GM19240 (cell line): Measurements from ENCODE around the gene GPR132.

Experiments used
- DNase-seq: peaks from one replicate; pipeline ENCODE4 v3.0.0; 2011; ENCODE audit warnings: low spot score; ENCODE audit not compliant: insufficient read length

The GPR132 gene

DNA sequence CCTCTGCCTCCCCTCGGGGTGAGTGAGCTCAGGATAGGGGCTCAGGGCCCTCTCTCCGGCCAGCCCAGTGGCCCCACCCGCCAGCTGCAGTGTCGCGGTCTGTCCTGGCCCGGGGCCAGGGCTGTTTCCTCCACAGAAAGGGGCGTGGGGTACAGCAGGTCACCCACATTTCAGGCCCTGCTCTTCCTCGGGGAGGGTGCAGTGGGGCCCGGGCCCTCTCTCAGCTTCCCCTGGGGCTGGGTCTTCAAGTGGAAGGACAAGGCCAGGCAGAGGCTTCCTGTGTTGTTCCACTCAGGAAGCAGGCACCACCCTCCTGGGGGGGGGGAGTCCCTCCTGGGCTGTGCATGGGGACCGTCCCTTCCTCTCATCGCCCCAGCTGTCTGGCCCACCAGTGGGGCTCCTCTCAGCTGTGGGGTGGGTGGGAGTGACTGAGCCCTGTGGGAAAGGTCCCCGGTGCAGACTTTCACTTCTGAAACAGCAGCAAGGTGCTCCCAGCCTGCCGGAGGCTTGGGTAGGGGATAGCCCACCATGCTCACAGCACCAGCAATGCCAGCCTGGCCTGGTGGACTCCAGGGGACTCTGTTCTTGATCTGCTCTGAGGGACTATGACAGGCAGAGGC lies 3.7 kb downstream of the GPR132 start:
- no peak for DNase-seq

DNA sequence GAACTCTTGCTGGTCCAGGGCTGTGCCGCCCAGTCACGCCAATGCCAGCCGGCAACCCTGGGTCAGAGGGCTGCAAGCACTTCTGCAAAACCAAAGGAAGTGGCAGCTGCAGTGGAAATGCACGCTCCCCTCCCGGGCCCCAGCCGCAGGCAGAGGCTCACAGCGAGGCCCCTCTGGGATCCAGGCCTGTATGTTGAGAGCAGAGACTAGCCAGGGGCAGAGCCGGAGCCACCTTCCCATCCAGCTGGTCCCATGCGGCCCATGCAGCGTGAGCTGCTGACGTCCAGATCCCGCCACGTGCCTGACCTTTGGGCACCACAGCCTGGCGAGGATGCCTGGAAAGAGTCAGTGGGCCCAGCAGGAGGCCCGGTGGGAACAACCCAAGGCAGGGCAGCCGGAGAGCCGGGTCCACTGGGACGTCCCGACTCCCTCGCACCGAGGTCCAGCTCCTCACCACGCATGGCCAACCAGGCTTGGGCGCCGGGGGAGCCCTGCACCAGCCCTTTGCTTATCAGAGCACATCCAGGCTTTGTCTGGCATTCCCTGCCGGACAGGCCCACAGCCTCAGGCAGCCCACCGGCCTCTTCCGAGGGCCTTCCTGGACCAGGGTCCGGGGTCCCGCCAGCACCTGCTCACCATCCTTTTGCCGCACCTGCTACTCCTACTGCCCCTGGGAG lies 4.3 kb downstream of the GPR132 start:
- no peak for DNase-seq

DNA sequence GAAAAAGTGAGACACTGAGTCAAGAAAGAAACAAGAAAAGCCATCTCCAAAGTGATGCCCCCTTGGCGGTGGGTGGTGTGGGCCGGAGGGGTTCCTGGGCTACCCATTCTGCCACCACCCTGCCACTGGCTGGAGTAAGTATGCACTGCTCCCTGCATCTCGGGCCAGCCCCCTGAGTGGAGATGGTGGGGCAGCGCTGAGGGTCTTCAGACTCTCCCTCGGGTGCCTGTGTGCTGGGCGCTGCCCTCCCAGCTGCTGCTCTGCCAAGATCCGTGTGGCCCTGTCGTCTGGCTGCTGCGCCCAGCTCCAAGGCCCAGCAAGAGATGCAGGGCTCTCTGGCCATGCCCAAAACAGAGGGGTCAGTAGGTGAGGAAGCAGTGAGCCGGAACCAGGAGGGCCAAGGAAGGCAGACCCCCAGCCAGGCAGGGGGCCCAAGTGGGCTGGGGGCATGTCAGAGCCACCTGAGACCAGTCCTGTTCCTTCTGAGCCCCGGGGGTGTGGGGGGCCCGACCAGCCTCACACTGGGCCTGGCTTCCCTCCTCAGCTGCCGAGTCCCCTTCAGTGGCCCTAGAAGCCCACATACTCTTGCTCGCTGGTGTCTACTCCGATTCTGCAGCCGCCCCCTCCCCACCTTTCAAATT lies 5.2 kb downstream of the GPR132 start:
- DNase-seq = no peak

DNA sequence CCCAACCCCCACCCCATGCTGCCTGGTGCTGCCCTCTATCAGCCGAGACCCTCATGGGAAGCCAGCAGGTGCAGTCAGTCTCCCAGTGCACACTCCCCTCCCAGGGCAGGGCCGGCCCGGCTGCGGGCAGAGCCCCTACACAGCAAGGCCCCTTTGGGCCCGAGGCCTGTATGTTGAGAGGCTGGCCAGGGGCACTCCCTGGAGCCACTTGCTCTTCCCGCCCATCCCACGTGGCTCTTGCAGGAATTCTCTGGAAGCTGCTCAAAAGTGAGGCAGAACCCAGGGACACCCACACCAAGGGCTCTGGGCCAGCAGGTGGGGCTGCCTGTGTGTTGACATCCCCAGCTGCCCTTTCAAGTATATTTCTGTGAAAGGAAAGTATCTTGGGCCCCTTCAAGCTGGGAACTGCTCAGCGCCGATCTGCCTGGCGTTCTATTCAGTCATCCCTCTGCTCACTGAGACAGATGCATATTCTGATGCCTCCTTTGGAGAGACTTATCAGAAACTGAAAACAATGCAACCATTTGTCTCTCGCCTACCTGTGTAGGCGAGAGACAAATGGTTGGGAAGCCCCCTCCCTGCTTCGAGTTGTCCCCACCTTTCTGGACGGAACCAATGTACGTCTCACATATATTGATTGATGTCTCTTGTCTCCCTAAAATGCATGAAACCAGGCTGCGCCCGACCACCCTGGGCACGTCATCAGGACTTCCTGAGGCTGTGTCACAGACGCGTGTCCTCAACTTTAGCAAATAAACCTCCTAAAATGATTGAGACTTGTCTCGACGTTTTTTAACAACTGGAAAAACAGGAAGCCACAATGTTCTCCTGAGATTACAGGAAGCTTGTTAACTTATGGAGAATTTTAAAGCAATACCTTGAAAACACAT lies 6.0 kb downstream of the GPR132 start:
- DNase-seq = no peak

DNA sequence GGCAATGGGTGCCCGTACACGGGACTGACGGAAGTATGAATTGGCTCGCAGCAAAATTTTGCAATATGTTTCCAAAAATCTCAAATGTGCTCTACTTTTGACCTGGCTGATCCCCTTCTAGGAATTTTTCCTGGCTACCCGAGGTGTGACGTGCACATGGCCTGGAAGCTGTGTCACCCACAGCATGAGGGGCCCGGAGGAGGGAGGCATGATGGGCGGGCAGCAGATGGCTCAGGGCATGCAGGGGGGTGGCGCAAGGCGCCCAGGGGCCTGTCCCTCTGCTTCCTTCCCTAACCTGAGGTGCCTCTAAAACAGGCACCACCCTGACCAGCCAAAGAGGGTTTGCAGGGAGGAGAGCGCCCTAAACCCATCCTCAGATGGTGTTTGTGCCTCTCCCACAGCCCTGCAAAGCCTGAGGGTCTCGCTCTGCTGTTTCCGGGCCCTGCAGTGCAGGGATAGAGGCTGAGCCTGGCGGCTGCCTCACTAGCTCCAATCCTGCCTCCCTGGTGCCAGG lies 6.7 kb downstream of the GPR132 start:
- DNase-seq = no peak

DNA sequence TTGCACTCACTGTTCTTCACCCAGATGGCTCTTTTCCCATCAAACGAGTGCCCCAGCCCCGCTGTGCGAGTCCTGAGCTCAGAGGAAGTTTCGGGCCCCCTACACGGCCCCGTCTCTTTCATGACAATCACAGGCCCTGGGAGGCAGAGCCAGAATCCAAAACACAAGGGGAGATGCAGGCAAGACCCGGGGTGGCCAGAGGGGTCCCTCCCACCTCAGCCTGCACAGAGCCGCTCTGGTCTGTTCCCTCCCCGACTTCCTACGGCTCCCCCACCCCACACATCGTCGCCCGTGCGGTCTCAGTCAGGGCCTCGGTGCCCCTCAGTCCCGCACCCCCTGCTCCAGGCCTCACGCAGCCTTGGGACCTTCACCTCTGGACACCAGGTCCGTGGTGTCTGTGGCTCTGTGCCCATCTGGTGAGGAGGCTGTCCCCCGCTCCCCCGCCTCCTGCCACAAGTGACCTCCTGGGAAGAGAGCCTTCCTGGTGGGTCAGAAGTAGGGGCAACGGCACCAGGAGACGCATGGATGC lies 8.9 kb downstream of the GPR132 start:
- DNase-seq = no peak

DNA sequence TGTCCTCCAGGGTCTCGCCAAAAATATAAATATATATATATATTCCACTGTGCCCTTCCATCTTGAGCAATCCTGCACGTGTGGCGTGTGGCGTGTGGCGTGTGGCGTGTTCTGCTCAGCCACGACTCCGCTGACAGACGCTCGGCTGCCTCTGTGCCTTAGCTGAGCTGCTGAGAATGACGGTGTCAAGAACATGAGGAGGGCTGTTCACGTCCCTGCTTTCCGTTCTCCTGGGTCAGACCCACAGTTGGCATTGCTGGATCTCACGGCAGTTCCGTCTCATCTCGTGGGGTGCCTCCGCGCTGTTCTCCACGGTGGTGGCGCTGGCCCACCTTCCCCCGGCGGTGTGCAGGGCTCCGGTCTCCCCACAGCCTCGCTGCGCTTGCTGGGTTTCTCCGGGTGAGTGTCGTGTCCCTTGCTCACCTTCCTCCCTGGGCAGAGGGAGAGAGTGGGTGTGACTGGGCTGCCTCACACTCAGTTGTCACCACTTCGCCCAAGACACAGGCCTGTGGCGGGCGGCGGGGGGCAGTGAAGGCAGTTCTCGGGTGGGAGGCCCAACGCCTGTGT lies 9.4 kb downstream of the GPR132 start:
- no peak for DNase-seq

DNA sequence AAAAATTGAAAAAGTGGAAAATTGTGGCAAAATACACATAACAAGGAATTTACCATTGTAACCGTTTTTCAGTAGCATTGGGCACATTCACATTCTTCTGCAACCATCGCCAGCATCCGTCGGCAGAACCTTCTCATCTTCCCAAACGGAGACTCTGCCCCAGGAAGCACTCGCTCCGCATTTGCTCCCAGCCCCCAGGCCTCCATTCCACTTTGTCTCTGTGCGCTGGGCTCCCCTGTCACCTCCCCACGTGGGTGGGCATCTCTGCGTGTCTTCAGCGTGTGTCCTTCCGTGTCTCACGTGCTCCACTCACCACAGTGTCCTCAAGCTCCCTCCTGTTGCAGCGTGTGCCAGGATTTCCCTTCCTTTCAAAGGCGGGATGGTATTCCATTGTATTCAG lies 9.9 kb downstream of the GPR132 start:
- DNase-seq = no peak

DNA sequence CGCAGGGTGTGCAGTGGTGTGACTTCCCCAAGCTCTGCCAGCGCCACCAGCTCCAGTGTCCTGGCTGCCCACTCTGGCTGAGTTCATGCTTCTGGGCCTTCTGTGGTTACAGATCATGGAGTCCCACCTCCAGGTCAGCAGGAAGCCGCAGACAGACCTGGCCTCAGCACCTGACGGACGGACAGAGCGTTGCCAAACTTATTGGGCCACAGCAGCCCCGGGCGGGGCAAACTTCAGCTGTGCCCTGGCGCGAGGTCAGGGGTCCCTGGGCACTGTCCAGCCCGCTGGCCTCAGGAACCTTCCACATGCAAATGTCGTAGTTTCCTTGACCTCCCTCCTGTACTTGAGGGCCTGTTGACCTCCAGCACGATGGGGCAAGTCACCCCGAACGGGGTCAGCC lies 11.2 kb downstream of the GPR132 start:
- DNase-seq = no peak

DNA sequence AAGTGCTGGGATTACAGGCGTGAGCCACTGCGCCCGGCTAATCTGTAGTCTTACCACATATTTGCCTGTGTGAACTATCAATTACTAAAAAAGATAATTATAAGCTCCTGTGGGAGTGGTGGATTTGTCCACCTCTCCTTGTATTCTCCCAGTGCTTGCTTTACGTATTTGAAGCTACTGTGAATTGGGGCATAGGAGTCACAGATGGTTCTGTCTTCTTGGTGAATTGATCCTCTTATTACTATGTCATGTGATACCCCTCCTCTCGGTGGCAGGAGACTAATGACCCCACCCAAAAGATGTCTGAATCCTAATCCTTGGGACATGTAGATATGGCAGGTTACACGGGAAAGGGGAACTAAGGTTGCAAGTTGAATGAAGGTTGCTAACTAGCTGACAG lies 11.8 kb downstream of the GPR132 start:
- no peak for DNase-seq

DNA sequence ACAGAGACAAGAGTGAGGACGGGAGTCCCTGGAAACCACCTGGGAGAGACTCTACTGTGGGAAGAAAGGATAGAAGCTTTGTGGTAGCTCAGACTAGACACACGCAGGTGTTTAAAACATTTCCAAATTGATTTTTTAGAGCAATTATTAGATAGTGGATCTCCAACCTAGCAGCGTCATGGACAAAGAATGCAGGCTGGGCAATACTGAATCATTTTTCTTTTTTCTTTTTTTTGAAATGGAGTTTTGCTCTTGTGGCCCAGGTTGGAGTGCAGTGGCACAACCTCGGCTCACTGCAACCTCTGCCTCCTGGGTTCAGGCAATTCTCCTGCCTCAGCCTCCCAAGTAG lies 13.1 kb downstream of the GPR132 start:
- no peak for DNase-seq

DNA sequence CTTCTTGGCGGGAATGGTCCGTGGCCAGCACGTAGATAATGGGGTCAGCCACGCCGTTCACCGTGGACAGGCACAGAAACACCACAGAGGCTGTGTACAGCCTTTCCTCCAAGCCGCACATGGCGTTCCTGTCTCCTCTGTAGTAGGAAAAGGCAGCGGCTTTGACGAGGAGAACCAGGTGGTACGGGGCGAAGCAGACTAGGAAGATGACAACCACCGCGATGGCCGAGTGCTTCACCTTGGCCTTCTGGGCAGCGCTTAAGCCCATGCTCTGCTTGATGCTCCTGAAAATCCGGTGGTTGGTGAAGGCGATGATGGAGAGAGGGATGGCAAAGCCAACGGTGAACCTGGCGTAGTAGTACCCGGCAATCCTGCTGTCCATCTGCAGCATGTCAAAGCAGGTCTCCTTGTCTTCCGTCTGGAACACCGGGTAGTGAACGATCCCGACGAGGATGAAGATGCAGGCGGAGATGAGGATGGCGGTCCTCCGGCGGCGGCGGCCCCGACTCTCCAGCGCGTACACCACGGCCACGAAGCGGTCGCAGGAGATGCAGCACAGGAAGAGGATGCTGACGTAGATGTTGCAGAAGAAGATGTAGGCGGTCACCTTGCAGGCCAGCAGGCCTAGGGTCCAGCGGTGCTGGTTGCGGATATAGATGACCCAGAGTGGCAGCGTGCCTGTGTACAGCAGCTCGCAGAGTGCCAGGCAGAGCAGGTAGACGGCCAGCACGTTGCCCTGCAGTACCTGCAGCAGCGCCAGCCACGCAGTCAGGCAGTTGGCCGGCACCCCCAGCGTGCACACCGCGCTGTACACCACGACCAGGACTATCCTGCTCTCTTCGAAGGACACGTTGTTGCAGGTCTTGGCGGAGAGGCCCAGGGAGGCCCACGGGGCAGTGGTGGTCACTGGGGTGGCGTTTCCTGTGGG lies 13.8 kb downstream of the GPR132 start:
- DNase-seq = no peak

DNA sequence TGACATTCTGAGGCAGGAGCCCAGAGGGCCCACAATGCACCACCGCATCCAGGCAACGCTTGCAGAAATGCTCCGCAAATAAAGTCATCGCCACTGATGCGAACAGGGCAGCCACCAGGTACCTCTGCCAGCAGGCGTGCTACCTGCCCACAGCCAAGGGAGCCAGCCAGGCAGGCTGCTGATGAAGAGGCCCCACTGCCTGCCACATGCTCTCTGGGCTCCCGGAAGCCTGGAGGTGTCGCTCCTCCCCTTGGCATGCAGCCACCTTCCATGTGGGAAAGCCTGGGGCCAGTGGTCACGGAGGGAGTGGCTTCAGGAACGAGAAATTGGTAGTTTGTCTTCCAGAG lies 14.7 kb downstream of the GPR132 start:
- DNase-seq = no peak

DNA sequence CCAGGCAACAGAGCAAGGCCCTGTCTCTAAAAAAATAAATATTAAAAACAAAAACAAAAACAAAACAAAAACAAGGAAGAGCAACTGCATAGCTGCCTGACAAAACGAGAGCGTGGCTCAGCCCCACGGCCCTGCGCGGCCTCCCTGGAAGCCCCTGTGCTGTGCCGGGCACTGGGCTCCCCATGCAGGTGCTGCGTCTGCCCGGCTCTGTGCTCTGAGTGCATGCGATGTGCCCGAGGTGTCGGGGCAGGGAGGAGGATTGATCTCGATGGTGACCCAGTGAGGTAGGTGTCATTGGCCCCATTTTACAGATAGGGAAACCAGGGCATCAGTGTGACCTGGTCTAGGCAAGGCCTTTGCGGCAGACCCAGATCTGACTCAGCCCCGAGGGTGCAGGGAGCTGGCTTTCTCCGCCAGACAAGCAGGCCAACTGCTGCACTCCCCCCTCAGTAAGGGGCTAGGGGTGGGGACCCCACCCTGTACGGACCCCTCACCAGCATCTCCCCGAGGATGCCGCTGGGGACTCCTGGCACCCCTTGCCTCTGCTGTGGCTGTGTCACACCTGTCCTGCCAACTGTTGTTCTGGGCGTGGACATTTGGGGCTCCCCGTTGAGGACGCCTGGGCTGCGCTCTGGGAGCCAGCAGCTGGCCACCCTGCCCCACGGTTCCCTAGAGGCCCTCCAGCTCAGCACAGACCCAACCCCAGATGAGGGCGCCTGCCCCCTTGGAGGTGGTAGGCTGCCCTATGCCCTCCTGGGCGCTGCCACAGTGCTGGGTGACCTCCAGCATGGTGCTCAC lies 15.3 kb downstream of the GPR132 start:
- no peak for DNase-seq

DNA sequence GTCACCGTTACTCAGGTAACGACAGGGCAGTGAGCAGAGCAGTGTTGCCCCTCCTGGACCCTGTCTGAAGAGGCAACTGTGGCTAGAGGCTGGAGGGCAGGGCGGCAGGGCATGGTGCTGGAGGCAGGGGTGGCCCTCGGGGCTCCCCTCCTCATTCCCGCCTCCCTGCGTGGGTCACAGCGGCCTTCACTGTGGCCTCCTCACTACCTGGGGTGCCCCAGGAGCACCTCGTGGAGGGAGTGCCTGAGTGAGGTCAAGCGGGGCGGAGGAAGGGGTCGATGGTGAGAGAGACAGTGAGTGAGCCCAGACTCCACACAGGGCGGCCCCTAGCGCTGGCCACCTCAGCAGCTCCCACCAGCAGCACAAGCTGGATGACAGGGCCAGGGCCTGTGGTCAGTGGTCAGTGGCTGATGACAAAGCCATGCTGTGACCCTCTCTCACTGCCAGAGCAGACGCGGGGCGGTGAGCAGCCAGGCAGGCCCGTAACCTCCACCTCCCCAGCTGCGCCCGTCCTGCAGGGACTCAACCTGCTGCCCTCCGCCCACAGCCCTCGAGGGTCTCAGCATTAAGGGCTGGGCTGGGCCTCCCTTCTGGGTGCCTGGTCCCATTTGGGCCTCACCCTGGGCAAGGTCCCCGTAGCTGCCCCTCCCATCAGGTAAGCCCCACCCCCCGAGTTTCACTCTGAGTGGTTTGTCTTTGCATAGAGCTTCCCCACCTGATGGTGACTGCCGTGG lies 17.8 kb downstream of the GPR132 start:
- DNase-seq = no peak

DNA sequence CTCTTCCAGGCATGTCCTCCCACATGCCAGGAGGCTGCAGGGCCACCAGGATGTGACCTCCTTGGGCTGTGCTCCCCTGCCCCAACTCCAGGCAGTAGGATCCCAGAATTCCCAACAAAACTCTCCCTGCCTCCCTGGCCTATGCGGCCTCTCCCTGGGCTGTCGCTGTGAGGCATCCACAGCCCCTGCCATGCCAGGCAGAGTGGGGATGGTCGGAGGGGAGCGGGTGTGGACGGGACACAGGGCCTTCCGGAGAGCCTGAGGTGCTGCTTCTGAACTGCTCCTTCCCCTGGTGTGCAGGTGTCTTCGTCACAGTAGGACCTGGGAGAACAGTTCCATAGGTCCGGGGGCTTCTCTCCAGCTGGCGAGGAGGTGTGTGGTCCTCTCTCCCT lies 18.3 kb downstream of the GPR132 start:
- no peak for DNase-seq

DNA sequence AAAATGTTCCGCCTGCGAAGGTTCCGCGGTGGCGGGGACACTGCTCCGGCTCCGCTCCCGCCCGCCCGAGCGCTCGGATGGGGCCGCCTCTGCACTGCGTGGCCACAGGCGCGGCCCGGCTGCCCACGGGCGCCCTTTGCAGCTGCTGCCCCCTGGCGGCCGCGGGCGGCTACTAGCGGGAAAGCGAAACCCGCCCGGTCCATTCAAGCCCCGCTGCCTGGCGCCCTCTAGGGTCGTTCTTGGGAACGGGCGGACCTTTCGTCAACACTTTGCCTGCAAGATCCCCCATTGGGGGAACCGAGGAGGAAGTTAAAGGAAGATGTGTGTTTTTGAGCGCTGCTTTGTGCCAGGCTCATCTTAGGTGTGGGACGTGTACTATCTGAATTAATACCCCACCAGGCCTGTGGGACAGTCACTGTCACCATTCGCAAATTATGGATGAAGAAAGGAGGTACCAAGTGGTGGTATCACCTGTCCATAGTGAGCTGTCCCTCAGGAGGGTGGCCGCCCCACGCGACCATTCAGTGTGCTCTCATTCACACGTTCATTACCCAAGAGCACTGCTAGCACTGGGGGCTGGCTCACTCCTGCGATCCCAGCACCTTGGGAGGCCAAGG lies 19.4 kb downstream of the GPR132 start:
- DNase-seq = peak; percentile 97

DNA sequence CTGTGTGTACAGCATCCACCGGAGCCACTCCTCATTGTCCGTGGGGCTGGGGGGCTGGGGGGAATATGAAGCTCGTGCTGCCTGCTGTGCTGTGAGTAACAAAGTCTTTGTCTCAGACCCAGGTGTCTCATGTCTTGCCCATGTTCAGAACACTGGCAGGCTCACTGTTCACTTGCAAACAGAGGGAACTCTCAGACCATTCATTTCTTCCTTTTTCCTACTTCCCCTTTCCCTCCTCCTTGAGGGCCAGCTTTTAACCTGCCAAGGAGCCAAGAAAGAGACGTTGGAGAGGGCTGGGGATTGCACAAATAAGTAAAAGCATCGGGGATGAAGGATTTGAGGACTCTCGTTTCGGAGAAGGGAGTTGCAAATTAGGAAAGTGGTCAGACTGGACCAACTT lies 21.6 kb downstream of the GPR132 start:
- no peak for DNase-seq
